ENCODE data around the gene SAG. TPM values are rescaled to one million over a fixed set of nuclear protein-coding genes. Genes with fewer than 3 reads are reported as not detected.

The SAG gene
- total RNA-seq, 4 donors from 2014 or later: not detected

GRCh38 chr2:233285921-233286320 lies 21.7 kb upstream of the SAG start:
- 76 to 90% methylated on average over 2 to 5 of the region's 5 CpGs for WGBS, 2 donors (ENCODE audit: low coverage in 1 of 2)
- Histone ChIP-seq H3K4me1 (no peaks in the 10 kb centered on the region), H3K9me3 (no peaks in the 10 kb centered on the region), H3K4me3 (no peak overlapping the region), H3K27ac (no peak overlapping the region), H3K27me3 (no peaks in the 10 kb centered on the region), H3K36me3 (peaks cover 0 to 58% (median 29%) of the 10 kb centered on the region in 4 donors)
- TF ChIP-seq POLR2AphosphoS5 (IDR thresholded peaks at IDR 0.05) (no peak), POLR2A (IDR thresholded peaks at IDR 0.05) (no peak), CTCF (IDR thresholded peaks at IDR 0.05) (no peak), EP300 (IDR thresholded peaks at IDR 0.05; ENCODE audit: low read depth) (no peak)
- in situ Hi-C loops (cut with MboI; ENCODE audit: low pct_ligation_motif_present in 1 of 4, low pct_unique_long_range_greater_than_20kb in 1 of 4, low sequenced_read_pairs in 3 of 4): loop anchor here in 1 of 4 donors (25.0 kb wide), 1 partner anchor 151 kb away; no protein-coding TSS in a partner anchor
- no peak for DNase-seq
- intact Hi-C loops (cut with DNase I; ENCODE audit: low total_unique reads): no loop called here

DNA sequence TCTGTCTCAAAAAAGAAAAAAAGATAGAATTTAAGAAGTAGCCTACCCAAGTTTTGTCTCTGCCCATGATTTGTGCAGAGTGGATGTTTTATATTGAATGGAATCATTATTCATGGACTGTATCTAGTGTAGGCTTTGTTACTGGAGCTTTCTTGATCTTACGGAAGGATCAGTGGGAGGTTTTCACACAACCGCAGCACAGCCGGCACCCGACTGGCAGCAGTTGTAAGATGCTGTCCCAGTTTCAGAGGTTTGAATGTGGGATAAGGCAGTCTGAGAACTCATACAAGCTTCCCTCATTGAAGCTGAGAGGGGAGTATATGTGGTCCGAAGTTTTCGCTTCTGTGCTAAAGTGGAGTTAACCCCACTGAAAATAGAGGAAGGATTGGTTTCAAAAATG lies 19.7 kb upstream of the SAG start:
- in situ Hi-C loops (cut with MboI; ENCODE audit: low pct_ligation_motif_present in 1 of 4, low pct_unique_long_range_greater_than_20kb in 1 of 4, low sequenced_read_pairs in 3 of 4) (loop anchor here in 1 of 4 donors (25.0 kb wide), 1 partner anchor 149 kb away; no protein-coding TSS in a partner anchor), intact Hi-C loops (cut with DNase I; ENCODE audit: low total_unique reads) (no loop called here)
- H3K27me3 ChIP-seq: no peaks in the 10 kb centered on the region
- no peaks in the 10 kb centered on the region for H3K4me1 ChIP-seq
- H3K36me3 ChIP-seq: peaks cover 0 to 69% (median 30%) of the 10 kb centered on the region in 4 donors
- WGBS, 2 donors (ENCODE audit: low coverage in 1 of 2): 99 to 100% methylated on average over 4 to 6 of the region's 6 CpGs
- H3K9me3 ChIP-seq: no peaks in the 10 kb centered on the region
- no peak overlapping the region for H3K4me3 ChIP-seq
- DNase-seq: no peak
- H3K27ac ChIP-seq: no peak overlapping the region
- no peak for TF ChIP-seq EP300 (IDR thresholded peaks at IDR 0.05; ENCODE audit: low read depth)

- Histone ChIP-seq H3K27ac (no peak overlapping the region), H3K4me1 (no peaks in the 10 kb centered on the region), H3K9me3 (no peaks in the 10 kb centered on the region), H3K36me3 (peaks cover 0 to 70% (median 29%) of the 10 kb centered on the region in 4 donors), H3K4me3 (no peak overlapping the region), H3K27me3 (no peaks in the 10 kb centered on the region)
- no peak for TF ChIP-seq POLR2AphosphoS5 (IDR thresholded peaks at IDR 0.05)
- no peak for TF ChIP-seq CTCF (IDR thresholded peaks at IDR 0.05)
- no peak for TF ChIP-seq EP300 (IDR thresholded peaks at IDR 0.05; ENCODE audit: low read depth)
- TF ChIP-seq POLR2A (IDR thresholded peaks at IDR 0.05): no peak
- in situ Hi-C loops (cut with MboI; ENCODE audit: low pct_ligation_motif_present in 1 of 4, low pct_unique_long_range_greater_than_20kb in 1 of 4, low sequenced_read_pairs in 3 of 4) (loop anchor here in 1 of 4 donors (25.0 kb wide), 1 partner anchor 149 kb away; no protein-coding TSS in a partner anchor), intact Hi-C loops (cut with DNase I; ENCODE audit: low total_unique reads) (no loop called here)
- WGBS, 2 donors (ENCODE audit: low coverage in 1 of 2): 84 to 97% methylated on average over 3 to 5 of the region's 5 CpGs
- no peak for DNase-seq
Observed at GRCh38 chr2:233288663-233289062, 19.0 kb upstream of the SAG start.

DNA sequence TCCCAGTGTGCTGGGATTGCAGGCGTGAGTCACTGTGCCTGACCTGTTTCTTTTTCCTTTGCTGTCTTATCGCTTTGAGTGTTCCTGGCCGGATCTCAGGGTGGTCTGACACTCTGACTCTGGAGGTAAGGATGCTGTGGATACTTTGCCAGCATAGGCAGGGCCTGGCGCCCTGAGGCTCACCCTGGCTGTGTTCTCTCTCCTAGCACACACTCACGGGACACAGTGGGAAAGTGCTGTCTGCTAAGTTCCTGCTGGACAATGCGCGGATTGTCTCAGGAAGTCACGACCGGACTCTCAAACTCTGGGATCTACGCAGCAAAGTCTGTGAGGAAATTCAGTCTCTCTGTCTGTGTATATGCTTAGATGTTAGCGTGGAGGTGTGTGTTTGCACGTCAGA lies 18.0 kb upstream of the SAG start:
- intact Hi-C loops (cut with DNase I; ENCODE audit: low total_unique reads) (no loop called here), in situ Hi-C loops (cut with MboI; ENCODE audit: low pct_ligation_motif_present in 1 of 4, low pct_unique_long_range_greater_than_20kb in 1 of 4, low sequenced_read_pairs in 3 of 4) (loop anchor here in 1 of 4 donors (25.0 kb wide), 1 partner anchor 148 kb away; no protein-coding TSS in a partner anchor)
- 89 to 100% methylated on average over 1 to 12 of the region's 12 CpGs for WGBS, 2 donors (ENCODE audit: low coverage in 1 of 2)
- no peaks in the 10 kb centered on the region for H3K27me3 ChIP-seq
- no peak for DNase-seq
- no peaks in the 10 kb centered on the region for H3K9me3 ChIP-seq
- H3K4me3 ChIP-seq: no peak overlapping the region
- H3K4me1 ChIP-seq: no peaks in the 10 kb centered on the region
- no peak overlapping the region for H3K27ac ChIP-seq
- H3K36me3 ChIP-seq: peaks cover 0 to 69% (median 29%) of the 10 kb centered on the region in 4 donors
- TF ChIP-seq POLR2AphosphoS5 (IDR thresholded peaks at IDR 0.05) (no peak), POLR2A (IDR thresholded peaks at IDR 0.05) (no peak), EP300 (IDR thresholded peaks at IDR 0.05; ENCODE audit: low read depth) (no peak), CTCF (IDR thresholded peaks at IDR 0.05) (no peak)

Measured in transverse colon (tissue), 4 donors.